T-helper 9 cell (primary cell): ENCODE data around the gene REX1BD.

Experiments used
- DNase-seq: peaks from one replicate; pipeline ENCODE4 v3.0.0-alpha.2; 2020

The REX1BD gene

GRCh38 chr19:18603255-18603957 is 14.8 kb downstream of the REX1BD start:
- DNase-seq = no peak

- no peak for DNase-seq
These were observed 15.6 kb downstream of the REX1BD start for GRCh38 chr19:18603958-18604819.

GRCh38 chr19:18604820-18605159 is 16.2 kb downstream of the REX1BD start:
- DNase-seq = no peak

- no peak for DNase-seq
These were observed 16.6 kb downstream of the REX1BD start for GRCh38 chr19:18605196-18605545.

GRCh38 chr19:18605546-18606280 is 17.1 kb downstream of the REX1BD start:
- DNase-seq = no peak

GRCh38 chr19:18606281-18607225 is 18.0 kb downstream of the REX1BD start, which contains the start of gene CRLF1:
TSS of gene CRLF1 (minus strand) at chr19:18606799. CDS start at chr19:18606656, 143 bp downstream.
- no peak for DNase-seq

- no peak for DNase-seq
These were observed 18.9 kb downstream of the REX1BD start for GRCh38 chr19:18607226-18608101.

- DNase-seq = no peak
These were observed 19.7 kb downstream of the REX1BD start for GRCh38 chr19:18608102-18608804.

GRCh38 chr19:18608805-18609716 is 20.5 kb downstream of the REX1BD start:
- DNase-seq = no peak

- DNase-seq = no peak
These were observed 21.1 kb downstream of the REX1BD start for GRCh38 chr19:18609717-18610051.

- DNase-seq = no peak
These were observed 21.6 kb downstream of the REX1BD start for GRCh38 chr19:18610245-18610555.

- DNase-seq = no peak
These were observed 22.1 kb downstream of the REX1BD start for GRCh38 chr19:18610556-18611326.

- DNase-seq = no peak
These were observed 22.9 kb downstream of the REX1BD start for GRCh38 chr19:18611327-18612050.

- no peak for DNase-seq
These were observed 23.6 kb downstream of the REX1BD start for GRCh38 chr19:18612051-18612771.

GRCh38 chr19:18612772-18613588 is 24.4 kb downstream of the REX1BD start, which contains the start of gene TMEM59L:
TSS of gene TMEM59L (plus strand) at chr19:18612870. CDS start at chr19:18612959, 89 bp downstream.
- peak; percentile 55 for DNase-seq

- no peak for DNase-seq
These were observed 25.1 kb downstream of the REX1BD start for GRCh38 chr19:18613589-18614234.
